ENCODE data around the gene TXLNG. TPM values are rescaled to one million over a fixed set of nuclear protein-coding genes. Genes with fewer than 3 reads are reported as not detected.

TXLNG gene
- total RNA-seq, 1 donor from 2014 or later, result 37.1 TPM

DNA sequence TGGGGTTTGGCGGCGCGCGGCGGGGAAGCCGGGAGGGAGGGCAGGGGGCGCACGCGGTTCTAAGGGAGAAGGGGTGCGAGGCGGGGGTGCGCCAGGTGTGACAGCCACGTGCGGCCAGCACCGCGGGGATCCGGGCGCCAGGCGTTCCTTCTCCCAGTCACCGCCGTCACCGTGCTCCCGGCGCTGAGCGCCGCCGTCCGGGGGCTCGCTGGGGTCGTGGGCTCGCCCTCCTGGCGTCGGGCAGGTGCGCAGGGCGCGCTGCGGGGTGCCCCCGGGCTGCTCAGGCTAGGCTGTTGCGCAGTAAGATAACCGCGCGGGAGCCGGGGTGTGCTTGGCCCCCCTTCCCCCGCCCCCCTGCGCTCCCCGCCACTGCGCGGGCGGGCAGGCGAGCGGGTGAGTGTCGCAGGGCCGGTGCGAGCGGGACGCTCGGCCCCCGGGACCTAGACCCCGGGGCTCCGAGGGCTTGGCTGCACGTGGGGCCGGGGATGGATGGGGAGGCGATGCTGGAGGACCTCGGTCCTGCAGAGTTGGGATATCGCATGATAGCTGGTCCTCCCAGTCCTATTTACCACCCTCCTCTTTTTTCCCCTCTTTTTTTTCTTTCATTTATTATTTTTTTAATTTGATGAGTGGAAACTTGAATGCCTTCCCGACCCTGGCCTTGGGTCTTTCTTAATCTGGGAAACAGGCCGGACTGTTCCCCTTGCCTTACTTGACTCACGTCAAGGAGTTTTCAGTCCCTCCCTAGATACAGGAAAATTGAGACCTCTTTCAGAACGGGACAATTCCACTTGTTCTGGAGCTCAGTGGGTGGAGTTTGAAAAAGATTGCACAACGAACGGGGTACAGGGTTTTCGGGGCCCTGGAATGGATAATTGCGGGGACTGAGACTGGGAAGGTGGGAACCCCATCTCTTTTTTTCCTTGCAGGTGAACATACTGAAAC is 797 bp downstream of the TXLNG start:
- no peak overlapping the region for H3K27ac Mint-ChIP-seq
- Histone ChIP-seq H3K79me2 (ENCODE audit: low read depth) (peaks cover 67% of the 10 kb centered on the region), H3K36me3 (peaks cover 6% of the 10 kb centered on the region), H2AFZ (replicated peaks) (no peak overlapping the region), H3K27ac (peak overlapping the region; percentile 8), H3K4me1 (peaks cover 5% of the 10 kb centered on the region), H3K27me3 (no peaks in the 10 kb centered on the region), H3K9me3 (ENCODE audit: low read depth) (no peaks in the 10 kb centered on the region), H4K20me1 (ENCODE audit: low read depth) (peaks cover 35% of the 10 kb centered on the region), H3K9ac (peak overlapping the region; percentile 55), H3K4me3 (peak overlapping the region; percentile 66), H3F3A (ENCODE audit: low read depth) (no peaks in the 10 kb centered on the region), H3K4me2 (peak overlapping the region; percentile 87)
- peak overlapping the region; percentile 94 for H3K4me3 Mint-ChIP-seq
- peaks cover 16% of the 10 kb centered on the region for H3K4me1 Mint-ChIP-seq
- DNase-seq (ENCODE audit: low spot score), result peak; percentile 73
- no peaks in the 10 kb centered on the region for H3K9me3 Mint-ChIP-seq
- TF ChIP-seq EZH2phosphoT487 (IDR thresholded peaks at IDR 0.05) (no peak), EZH2 (IDR thresholded peaks at IDR 0.05) (no peak)
- H3K27me3 Mint-ChIP-seq (ENCODE audit: insufficient read depth, low read depth), result peaks cover 5% of the 10 kb centered on the region
- peaks cover 8% of the 10 kb centered on the region for H3K36me3 Mint-ChIP-seq

DNA sequence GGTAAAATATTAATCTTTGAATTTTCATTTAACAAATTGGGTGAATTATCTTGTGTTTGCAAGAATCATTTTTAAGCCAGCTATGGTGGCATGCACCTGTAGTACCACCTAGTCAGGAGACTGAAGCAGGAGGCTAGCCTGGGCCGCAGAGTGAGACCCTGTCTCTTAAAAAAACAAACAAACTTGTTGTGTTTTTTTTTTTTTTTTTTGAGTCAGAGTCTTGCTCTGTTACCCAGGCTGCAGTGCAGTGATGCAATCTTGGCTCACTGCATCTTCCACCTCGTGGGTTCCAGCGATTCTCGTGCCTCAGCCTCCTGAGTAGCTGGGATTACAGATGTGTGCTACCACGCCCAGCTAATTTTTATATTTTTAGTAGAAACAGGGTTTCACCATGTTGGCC is 2.2 kb downstream of the TXLNG start:
- Mint-ChIP-seq H3K9me3 (no peaks in the 10 kb centered on the region), H3K4me1 (peaks cover 16% of the 10 kb centered on the region), H3K27ac (no peak overlapping the region), H3K27me3 (ENCODE audit: insufficient read depth, low read depth) (peaks cover 7% of the 10 kb centered on the region), H3K4me3 (peak overlapping the region; percentile 90), H3K36me3 (peaks cover 11% of the 10 kb centered on the region)
- no peak for DNase-seq (ENCODE audit: low spot score)
- Histone ChIP-seq H3K9ac (no peak overlapping the region), H3K79me2 (ENCODE audit: low read depth) (peaks cover 81% of the 10 kb centered on the region), H4K20me1 (ENCODE audit: low read depth) (peaks cover 39% of the 10 kb centered on the region), H3K4me2 (peak overlapping the region; percentile 87), H3F3A (ENCODE audit: low read depth) (no peaks in the 10 kb centered on the region), H3K27me3 (no peaks in the 10 kb centered on the region), H3K4me3 (no peak overlapping the region), H3K27ac (no peak overlapping the region), H3K4me1 (peaks cover 5% of the 10 kb centered on the region), H3K9me3 (ENCODE audit: low read depth) (no peaks in the 10 kb centered on the region), H2AFZ (replicated peaks) (no peak overlapping the region), H3K36me3 (peaks cover 6% of the 10 kb centered on the region)
- TF ChIP-seq EZH2phosphoT487 (IDR thresholded peaks at IDR 0.05) (no peak), EZH2 (IDR thresholded peaks at IDR 0.05) (no peak)
- TF ChIP-seq, protein P1, sequence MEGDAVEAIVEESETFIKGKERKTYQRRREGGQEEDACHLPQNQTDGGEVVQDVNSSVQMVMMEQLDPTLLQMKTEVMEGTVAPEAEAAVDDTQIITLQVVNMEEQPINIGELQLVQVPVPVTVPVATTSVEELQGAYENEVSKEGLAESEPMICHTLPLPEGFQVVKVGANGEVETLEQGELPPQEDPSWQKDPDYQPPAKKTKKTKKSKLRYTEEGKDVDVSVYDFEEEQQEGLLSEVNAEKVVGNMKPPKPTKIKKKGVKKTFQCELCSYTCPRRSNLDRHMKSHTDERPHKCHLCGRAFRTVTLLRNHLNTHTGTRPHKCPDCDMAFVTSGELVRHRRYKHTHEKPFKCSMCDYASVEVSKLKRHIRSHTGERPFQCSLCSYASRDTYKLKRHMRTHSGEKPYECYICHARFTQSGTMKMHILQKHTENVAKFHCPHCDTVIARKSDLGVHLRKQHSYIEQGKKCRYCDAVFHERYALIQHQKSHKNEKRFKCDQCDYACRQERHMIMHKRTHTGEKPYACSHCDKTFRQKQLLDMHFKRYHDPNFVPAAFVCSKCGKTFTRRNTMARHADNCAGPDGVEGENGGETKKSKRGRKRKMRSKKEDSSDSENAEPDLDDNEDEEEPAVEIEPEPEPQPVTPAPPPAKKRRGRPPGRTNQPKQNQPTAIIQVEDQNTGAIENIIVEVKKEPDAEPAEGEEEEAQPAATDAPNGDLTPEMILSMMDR (IDR thresholded peaks at IDR 0.05), result no peak

DNA sequence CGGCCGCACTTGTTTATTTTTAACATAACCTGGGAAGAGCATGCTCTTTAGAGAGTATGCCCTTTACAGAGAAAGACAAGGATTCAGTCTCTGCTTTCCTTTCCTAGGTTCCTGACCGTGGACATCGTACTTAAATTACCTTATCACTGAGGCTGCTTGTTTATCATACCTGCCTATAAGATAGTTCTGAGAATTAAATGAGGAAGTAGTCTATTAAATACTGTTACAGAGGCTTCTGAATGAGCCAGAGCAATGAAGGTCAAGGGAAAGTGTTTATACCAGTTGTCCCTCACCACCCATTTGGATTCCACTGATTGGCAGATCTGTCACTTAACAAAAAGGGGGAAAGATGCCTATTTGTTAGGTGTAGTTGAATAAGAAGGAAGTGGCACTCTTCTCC is 10.0 kb downstream of the TXLNG start:
- Mint-ChIP-seq H3K4me1 (no peaks in the 10 kb centered on the region), H3K9me3 (no peaks in the 10 kb centered on the region), H3K36me3 (peaks cover 27% of the 10 kb centered on the region), H3K4me3 (no peak overlapping the region), H3K27ac (no peak overlapping the region), H3K27me3 (ENCODE audit: insufficient read depth, low read depth) (peaks cover 4% of the 10 kb centered on the region)
- Histone ChIP-seq H3K79me2 (ENCODE audit: low read depth) (peaks cover 96% of the 10 kb centered on the region), H3K27me3 (no peaks in the 10 kb centered on the region), H3K4me2 (no peak overlapping the region), H3K4me3 (no peak overlapping the region), H3K9me3 (ENCODE audit: low read depth) (no peaks in the 10 kb centered on the region), H2AFZ (replicated peaks) (no peak overlapping the region), H3K27ac (no peak overlapping the region), H3K36me3 (peaks cover 5% of the 10 kb centered on the region), H3K4me1 (no peaks in the 10 kb centered on the region), H4K20me1 (ENCODE audit: low read depth) (peaks cover 14% of the 10 kb centered on the region), H3F3A (ENCODE audit: low read depth) (no peaks in the 10 kb centered on the region), H3K9ac (no peak overlapping the region)
- no peak for DNase-seq (ENCODE audit: low spot score)
- TF ChIP-seq EZH2 (IDR thresholded peaks at IDR 0.05) (no peak), EZH2phosphoT487 (IDR thresholded peaks at IDR 0.05) (no peak)
- TF ChIP-seq, protein P1 (IDR thresholded peaks at IDR 0.05), result no peak

DNA sequence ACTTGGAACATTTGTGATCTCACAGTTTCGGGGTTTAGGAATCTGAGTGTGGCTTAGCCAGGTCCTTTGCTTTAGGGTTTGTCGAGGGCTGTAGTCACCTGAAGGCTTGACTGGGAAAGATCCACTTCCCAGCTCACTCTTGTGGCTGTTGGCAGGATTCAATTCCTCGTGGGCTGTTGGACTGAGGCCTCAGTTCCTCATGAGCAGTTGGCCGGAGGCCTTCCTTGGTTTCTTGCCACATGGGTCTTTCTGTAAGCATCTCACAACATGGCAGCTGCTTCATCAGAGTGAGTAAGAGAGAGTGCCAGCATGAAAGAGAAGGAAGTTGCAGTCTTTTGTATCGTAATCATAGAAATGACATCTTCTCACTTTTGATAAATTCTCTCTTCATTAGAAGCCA is 11.1 kb downstream of the TXLNG start:
- H4K20me1 ChIP-seq (ENCODE audit: low read depth), result peaks cover 7% of the 10 kb centered on the region
- Mint-ChIP-seq H3K4me1 (no peaks in the 10 kb centered on the region), H3K9me3 (no peaks in the 10 kb centered on the region)

More for the DNA sequence above, 11.1 kb downstream of the TXLNG start:
- H2AFZ ChIP-seq (replicated peaks), result no peak overlapping the region
- H3K27ac Mint-ChIP-seq, result no peak overlapping the region
- no peaks in the 10 kb centered on the region for H3K9me3 ChIP-seq (ENCODE audit: low read depth)
- H3K27ac ChIP-seq, result no peak overlapping the region
- H3K36me3 ChIP-seq, result peaks cover 5% of the 10 kb centered on the region
- TF ChIP-seq EZH2 (IDR thresholded peaks at IDR 0.05), result no peak
- TF ChIP-seq, protein P1 (IDR thresholded peaks at IDR 0.05), result no peak
- TF ChIP-seq EZH2phosphoT487 (IDR thresholded peaks at IDR 0.05), result no peak
- H3K79me2 ChIP-seq (ENCODE audit: low read depth), result peaks cover 94% of the 10 kb centered on the region
- no peak overlapping the region for H3K4me3 ChIP-seq
- H3K9ac ChIP-seq, result no peak overlapping the region
- DNase-seq (ENCODE audit: low spot score), result no peak
- no peaks in the 10 kb centered on the region for H3K27me3 ChIP-seq
- H3K27me3 Mint-ChIP-seq (ENCODE audit: insufficient read depth, low read depth), result peaks cover 3% of the 10 kb centered on the region
- no peaks in the 10 kb centered on the region for H3F3A ChIP-seq (ENCODE audit: low read depth)
- no peak overlapping the region for H3K4me2 ChIP-seq
- H3K4me1 ChIP-seq, result no peaks in the 10 kb centered on the region
- peaks cover 25% of the 10 kb centered on the region for H3K36me3 Mint-ChIP-seq
- H3K4me3 Mint-ChIP-seq, result no peak overlapping the region
